Activated T-cell treated with anti-CD3 and anti-CD28 coated beads for 48 hours (primary cell): ENCODE measurements around the gene RNF113A.
"Not testable (repeated sequence)": the region's sequence is repeated elsewhere in the genome, so short reads cannot be mapped to it uniquely, and the experiment has no call there.

Source experiments
- DNase-seq: peaks from one replicate; pipeline ENCODE4 v3.0.0-alpha.2; 2020; ENCODE audit warnings: low read depth

Gene RNF113A

GRCh38 chrX:119871599-119872395 lies at the start of gene RNF113A, which contains the start of gene NDUFA1:
TSS of gene RNF113A (minus strand) at chrX:119871733. CDS start at chrX:119871613, 120 bp downstream.
TSS of gene NDUFA1 (plus strand) at chrX:119871832. CDS start at chrX:119871912, 80 bp downstream.
- DNase-seq, result peak; percentile 78

DNA sequence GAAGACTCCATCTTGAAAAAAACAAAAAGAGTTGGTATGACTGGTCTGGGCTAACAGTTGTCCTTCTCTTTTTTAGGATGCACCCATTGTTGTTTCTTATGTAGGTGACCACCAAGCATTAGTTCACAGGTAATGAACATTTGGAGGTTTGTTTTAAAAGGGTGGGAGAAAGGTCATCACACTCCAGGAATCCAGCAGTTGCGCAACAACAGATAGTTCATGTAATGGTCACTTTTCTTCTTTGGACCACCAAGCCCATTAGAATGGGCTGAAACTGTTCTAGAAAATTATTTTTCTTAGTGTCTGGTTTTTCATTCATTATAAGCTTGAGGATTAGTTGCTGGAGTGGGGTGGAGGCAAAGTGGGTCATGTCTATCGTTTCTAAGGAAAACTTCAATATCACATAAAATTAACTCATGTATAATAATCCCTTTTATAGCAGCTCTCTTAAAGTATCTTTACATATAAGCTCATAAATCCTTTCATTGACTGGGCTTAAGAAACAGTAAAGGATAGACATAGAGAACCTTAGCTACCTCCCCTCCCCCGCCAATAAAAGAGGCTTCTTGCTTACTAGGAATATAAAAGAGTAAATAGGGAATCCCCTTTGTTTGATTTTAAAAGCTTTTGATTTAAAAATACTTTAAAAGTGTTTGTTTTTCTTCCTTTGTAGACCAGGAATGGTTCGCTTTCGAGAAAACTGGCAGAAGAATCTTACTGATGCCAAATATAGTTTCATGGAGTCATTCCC lies 48.5 kb upstream of the RNF113A start:
- DNase-seq, result no peak

- DNase-seq, result no peak
Measured at GRCh38 chrX:119917877-119918276, 46.3 kb upstream of the RNF113A start.

DNA sequence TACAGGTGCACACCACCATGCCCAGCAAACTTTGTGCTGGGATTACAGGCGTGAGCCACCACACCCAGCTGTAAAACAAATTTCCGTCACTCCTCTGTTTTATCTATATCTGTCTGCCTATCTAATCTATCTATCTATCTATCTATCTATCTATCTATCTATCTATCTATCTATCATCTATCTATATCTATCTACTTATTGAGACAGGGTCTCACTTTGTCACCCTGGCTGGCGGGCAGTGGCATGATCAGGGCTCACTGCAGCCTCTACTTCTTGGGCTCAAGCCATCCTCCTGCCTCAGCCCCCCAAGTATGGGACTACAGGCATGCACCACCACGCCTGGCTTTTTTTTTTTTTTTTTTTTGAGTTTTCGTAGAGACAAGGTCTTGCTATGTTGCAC lies 44.8 kb upstream of the RNF113A start:
- DNase-seq, result no peak

GRCh38 chrX:119900976-119901375 lies 29.4 kb upstream of the RNF113A start:
- DNase-seq, result no peak

DNA sequence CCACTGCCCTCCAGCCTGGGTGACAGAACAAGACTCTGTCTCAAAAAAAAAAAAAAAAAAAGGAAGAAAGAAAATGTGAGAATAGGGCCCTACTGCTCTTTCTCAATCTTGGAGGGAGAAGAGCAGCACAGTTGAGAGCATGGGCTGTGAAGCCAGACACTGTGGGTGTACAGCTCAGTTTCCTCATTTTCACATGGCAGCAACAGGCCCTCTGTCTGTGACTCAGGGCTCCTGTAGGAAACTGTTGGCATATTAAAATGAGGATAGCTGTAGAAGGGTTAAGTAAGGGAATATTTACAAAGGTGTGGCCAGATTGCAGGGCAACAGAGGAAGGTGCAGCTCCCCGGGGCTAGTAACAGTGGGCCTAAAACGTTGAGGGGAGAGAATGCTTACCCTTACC lies 27.6 kb upstream of the RNF113A start:
- no peak for DNase-seq

DNA sequence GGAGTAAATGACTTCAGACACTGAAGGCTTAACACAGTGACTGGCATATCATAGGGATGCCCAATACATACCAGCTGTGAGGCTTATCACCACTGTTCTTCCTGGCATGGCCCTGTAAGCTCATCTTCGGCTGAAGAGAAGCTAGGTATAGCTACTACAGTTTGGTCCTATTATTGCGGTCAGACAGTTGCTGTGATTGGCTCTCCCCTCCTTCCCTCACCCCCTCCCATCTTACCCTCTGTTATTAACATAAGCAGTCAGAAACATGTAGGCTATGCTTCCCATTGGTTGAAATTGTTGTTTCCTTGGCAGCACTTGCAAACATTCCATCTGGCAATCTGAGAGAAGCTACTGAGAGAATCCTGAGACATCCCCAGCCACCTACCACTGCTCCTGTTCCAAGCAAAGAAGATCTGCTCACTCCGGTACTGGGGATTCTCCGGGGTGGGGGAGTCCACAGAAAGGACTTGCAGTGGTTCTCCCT lies 24.4 kb upstream of the RNF113A start, which contains the start of gene AKAP14:
AKAP14 (plus strand) TSS at position 51 of the 484 bp plus-strand sequence. CDS start 7,331 bp downstream, outside the sequence.
- DNase-seq, result no peak

- not testable (repeated sequence) for DNase-seq
Measured at GRCh38 chrX:119891961-119892692, 20.6 kb upstream of the RNF113A start.

GRCh38 chrX:119890626-119891025 lies 19.1 kb upstream of the RNF113A start:
- not testable (repeated sequence) for DNase-seq

DNA sequence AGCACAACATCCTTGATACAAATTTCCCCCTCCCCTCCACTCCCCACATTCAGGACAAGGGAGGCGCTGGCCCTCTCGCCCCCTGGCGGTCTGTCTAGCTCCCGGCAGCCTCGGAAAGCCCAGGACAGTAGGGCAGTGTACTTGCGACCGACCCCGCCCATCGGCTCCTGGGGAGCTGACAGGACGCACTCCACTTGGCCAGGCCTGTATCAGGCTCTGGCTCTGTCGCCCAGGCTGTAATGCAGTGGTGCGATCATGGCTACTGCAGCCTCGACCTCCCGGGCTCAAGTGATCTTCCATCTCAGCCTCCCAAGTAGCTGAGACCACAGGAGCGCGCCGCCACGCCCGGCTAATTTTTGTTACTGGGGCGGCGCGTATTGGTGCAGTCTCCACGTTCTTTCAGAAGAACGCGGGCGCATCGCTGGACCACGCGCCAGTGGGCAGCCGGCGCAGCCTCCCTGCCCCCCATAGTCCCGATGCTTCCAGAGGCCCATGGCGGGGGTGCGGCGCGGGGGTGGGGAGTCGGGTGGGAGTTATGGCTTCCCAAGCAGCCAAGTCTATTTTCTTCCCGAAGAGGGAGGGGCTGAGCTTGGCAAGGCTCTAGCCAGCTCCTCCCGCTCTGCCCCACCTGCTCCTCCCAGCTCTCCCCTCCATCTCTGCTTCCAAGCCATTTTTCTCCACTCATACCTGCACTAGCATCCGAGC lies 16.3 kb upstream of the RNF113A start:
- peak; percentile 56 for DNase-seq

GRCh38 chrX:119885554-119886428 lies 14.3 kb upstream of the RNF113A start:
- no peak for DNase-seq

DNA sequence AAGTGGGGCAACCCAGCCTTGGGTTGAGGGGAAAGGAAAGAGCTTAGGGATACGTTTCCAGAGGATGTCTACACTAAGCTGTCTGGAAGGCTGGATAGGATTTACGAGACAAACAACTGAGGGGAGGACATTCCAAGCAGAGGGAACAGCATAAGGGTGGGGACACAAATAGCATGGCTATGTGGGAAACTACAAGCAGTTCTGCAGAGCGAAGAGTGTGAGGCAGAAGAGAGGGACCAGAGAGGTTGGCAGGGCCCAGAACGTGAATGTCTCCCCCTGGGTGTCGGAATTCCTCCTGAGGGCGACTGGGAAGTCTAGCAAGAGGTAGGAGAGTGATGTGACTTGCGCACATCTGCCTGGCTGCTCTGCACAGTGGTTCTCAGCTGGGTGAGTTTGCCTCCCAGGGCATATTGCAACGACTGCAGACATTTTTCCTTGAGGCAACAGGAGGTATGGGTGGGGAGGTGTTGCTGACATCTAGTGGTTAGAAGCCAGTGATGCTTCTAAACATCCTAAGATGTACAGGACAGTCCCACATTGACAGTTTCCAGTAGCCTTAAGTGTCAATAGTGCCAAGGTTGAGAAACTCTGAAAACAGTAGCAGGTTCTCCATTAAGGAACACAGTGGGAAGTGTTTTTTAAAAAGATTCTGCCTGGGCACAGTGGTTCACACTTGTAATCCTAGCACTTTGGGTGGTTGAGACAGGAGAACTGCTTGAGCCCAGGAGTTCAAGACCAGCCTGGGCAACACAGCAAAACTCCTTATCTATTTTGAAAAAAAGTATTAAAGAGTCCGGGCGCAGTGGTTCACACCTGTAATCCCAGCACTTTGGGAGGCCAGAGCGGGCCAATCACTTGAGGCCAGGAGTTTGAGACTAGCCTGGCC lies 9.3 kb upstream of the RNF113A start:
- DNase-seq, result no peak

DNA sequence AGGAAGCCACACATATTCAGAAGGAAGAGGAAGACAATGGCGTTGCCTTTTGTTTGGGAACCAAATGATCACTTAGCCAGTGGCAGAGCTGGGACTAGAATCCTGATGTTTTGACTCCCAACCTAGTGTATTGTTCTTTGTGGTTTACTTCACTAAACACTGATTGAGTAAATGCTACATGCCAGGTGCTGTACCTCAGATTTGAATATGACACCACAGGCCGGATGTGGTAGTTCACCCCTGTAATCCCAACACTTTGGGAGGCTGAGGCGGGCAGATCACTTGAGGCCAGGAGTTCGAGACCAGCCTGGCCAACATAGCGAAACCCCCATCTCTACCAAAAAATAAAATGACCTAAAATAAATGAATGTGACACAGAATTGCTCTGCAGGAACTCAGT lies 8.5 kb upstream of the RNF113A start:
- no peak for DNase-seq

- no peak for DNase-seq
Measured at GRCh38 chrX:119878740-119879139, 7.2 kb upstream of the RNF113A start.

- no peak for DNase-seq
Measured at GRCh38 chrX:119871245-119871598, 311 bp downstream of the RNF113A start.

- DNase-seq, result peak; percentile 12
Measured at GRCh38 chrX:119870626-119871131, 854 bp downstream of the RNF113A start.

GRCh38 chrX:119853444-119853843 lies 18.1 kb downstream of the RNF113A start:
- DNase-seq, result no peak

DNA sequence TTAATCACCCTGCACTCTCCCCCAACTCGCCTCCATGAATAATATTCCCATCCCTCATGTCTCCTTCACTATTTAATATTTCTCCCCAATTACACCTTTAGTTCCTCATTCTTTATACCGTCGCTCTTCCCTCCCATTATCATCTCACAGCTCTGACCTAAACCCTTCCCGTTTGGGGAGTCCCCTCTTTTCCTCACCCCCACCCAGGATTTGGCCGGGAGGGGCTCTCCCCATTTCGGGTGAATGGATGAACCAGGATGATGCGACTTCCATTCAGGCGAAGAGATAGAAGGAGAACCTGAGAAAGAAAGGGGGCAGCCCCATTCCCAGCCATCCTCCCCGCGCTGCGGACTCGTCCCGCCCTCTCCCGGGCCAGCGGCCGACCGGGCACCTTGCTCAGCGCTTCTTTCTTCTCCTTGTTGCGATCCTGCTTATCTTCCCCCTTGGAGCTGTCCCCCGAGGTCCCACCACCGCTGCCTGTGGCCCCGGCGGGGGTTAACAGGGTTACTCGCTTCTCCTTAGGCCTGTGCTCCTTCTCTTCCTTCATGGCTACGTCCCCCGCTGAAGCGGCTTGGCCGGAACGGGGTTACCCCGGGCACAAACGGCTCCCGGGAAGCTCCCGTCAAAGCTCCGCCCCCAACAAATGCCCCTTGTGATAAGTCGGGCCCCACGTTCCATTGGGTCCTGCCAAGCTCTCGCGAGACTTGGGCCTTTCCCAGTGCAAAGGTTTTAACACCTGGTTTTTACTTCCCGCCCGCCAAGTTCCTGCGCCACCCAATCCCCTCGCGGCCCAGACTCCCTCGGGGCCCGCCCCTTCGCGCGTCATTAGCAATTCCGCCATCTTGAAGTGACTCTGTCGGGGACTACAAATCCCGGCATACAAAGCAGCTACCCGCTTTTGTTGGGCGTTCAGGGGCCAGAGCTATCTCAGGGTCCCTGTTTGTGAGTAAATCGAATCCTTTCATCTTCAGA lies 18.9 kb downstream of the RNF113A start, which contains the start of gene UPF3B:
UPF3B (minus strand) TSS at position 582 of the 972 bp plus-strand sequence; CDS start at position 547, 35 bp downstream.
- peak; percentile 87 for DNase-seq
